MV-4-11 (cell line): Measurements from ENCODE around the gene H6PD.

ENCODE experiments used
- DNase-seq: peaks from one replicate; lab custom pipeline; 2025; lab: John Stamatoyannopoulos, UW

Gene H6PD

GRCh38 chr1:9278585-9279153, 44.1 kb downstream of the H6PD start:
- DNase-seq, result no peak

GRCh38 chr1:9279172-9279840, 44.7 kb downstream of the H6PD start:
- DNase-seq, result no peak

GRCh38 chr1:9280015-9280860, 45.7 kb downstream of the H6PD start:
- peak; percentile 37 for DNase-seq

DNA sequence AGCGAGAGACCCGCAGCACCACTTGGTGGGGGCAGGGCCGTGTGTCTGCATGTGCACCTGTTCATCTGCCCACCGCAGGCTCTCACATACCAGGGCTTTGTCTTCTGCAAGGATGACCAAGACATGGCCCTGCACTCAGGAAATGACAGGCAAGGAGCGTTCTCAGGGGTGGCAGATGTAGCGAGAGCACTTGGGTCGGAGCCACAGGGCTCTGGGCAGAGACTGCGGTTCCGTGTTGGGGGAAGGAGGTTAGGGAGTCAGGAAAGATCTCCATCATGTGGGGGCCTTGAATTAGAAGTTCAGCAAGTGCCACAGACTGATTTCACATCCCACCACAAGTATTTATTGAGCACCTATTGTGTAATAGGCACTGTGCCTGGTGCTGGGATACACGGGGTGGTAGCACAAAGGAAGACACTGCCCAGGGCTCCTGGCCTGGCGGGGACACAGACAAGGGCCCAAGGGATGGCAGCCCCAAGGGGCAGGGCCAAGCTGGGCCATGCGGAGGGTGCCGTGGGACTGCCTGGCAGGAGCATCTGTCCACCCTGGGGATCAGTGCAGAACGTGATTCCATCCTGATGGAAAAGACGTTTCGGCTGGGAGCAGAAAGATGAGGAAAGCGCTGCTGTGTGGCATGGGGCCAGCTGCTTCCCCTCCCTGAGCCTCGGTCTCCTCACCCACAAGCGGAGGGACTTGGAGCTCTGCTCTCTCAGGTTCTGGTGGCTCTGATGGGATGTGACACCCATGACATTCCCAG, 46.7 kb downstream of the H6PD start:
- peak; percentile 44 for DNase-seq

DNA sequence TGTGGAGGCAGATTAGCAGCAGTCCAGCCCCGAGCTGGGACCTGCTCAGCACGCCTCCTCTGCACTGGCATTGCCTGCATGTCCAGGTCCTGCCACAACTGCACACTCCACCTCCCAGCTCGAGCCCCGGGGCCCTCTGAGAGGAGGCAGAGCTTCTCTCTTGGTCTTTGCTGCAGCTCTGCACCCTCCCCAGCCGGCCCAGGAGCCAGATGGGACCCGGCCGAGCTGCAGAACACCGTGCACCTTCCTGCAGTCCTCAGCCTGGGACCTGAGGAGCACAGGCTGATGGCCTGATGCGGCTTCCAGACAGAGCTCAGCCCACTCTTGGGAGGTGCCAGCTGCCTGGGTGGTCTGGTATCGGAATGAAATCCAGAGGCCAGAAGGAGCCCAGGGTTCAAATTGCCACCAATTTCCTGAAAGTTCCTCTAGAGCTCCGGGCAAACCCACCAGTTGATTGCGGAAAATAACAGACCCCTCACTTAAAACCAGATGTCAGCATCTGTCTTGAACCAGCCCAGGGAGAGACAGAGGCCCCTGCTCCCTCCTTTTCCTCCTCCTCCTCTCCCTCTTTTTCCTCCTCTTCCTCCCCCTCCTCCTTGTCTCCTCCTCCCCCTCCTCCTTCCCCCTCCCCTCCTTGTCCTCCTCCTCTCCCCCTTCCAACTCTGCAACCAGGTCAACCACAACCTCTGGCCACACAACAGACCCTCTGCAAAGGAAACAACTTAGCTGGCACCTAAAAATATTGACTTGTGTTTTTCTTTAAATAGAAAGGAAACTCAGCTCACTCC, 47.5 kb downstream of the H6PD start:
- no peak for DNase-seq

DNA sequence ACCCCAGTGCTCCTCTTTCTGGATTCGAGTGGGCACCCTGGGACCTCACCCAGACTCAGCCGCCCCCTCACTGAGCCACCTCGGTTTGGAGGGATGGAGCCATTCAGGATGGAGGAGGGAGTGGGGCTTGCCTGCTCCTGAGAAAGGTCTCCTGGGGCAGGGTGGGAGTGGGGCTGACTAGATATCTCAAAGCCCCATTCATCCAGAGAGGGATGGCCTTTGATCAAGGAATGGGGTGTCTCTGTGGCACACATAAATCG, 48.1 kb downstream of the H6PD start:
- DNase-seq, result no peak

GRCh38 chr1:9284061-9284460, 49.5 kb downstream of the H6PD start:
- no peak for DNase-seq

DNA sequence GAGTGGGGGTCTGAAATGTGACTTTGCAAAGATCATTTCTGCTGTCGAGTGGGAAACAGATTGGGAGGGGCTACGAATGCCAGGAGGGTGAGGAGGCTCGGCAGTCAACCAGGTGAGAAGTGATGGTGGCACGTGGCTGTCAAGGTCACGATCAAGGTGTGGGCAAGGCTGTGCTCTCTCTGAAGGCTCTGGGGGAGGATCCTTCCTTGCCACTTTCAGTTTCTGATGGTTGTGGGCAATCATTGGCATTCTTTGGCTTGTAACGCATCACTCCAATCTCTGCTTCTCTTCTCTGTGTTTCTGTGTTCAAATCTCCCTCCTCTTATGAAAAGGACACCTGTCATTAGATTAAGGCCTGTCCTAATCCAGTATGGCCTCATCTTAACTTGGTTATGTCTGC, 52.0 kb downstream of the H6PD start:
- no peak for DNase-seq

- peak; percentile 54 for DNase-seq
These were observed 54.5 kb downstream of the H6PD start for GRCh38 chr1:9289090-9289534.

DNA sequence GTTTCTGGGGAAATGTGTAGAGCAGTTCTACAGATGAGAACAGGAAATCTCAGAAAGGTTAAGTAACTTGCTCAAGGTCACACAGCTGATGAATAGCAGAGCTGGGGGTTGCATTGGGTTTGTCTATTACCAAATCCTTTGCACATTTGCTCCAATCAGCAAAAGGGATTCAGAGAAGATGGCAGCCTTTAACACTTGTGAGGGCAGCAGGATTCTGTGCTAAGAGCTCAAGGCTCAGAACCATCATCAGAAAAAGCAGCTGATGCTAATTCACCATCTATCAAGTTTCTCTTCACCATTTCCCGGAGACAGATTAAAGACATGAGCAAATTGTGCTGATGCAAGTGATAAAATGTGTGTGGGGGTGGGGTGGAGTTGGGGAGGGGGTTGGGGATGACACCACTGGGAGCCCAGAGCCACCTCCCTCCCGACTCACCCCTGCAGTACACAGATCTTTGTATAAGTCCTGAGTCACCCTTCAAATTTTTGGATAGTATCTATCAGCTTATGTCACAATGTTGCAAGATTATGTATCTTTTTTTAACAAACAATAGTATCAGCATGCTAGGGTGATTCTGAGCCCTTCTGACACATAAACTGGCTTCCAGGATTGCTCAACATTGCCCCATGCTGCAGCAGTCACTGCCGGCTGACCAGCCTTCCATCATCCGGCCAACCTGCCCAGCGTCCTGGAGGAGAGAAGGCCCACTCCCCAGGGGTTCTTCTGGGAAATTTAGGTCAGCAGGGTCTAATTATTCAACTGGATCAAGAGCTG, 55.3 kb downstream of the H6PD start:
- DNase-seq, result peak; percentile 84

DNA sequence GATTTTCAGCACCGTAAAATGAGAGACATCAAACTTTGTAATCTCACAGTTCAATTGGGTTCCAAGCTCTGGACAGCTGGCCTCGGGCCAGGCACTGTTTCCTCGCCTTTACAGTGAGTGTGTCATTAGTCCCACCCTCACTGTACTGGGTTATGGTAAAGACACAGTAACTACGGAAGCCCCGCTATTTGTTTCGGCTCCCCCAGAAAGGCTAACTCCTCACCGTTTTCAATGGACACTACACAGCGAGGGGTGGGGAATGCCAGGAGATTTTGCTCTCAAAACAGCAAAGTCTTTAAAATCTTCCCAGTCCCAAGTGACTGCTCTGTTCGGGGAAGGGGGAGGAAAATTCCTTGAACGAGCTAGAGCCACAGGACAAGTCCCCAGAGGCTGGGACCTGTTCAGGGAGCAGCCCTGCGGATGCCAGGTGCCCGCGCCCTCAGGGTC, 57.4 kb downstream of the H6PD start:
- no peak for DNase-seq

- DNase-seq, result peak; percentile 45
These were observed 58.0 kb downstream of the H6PD start, which contains the start of gene SPSB1 for GRCh38 chr1:9292361-9293240. Gene SPSB1 (plus strand): TSS chr1:9292894. CDS start chr1:9355892, 62,998 bp downstream.

GRCh38 chr1:9293241-9293532, 58.6 kb downstream of the H6PD start:
- no peak for DNase-seq

- DNase-seq, result no peak
These were observed 59.2 kb downstream of the H6PD start for GRCh38 chr1:9293533-9294404.

DNA sequence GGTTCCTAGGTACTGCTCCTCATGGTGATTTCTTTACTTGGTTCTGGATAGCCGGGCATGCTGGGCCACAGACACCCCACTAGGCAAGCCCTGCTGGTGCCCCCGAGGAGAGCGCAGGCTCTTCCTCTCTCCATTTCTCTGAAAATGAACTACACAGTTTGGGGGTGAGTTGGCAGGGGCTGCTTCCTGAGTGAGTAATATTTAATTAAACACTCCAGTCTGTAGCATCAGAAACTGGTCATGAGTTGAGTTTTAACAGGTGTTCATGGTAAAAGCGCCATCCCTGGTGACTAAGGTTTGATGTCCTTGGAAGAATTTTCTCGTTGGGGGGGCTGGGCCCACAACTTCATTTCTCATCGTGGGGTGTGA, 59.8 kb downstream of the H6PD start:
- no peak for DNase-seq

GRCh38 chr1:9294910-9295636, 60.5 kb downstream of the H6PD start:
- DNase-seq, result peak; percentile 58

- DNase-seq, result no peak
These were observed 61.3 kb downstream of the H6PD start for GRCh38 chr1:9295884-9296283.

DNA sequence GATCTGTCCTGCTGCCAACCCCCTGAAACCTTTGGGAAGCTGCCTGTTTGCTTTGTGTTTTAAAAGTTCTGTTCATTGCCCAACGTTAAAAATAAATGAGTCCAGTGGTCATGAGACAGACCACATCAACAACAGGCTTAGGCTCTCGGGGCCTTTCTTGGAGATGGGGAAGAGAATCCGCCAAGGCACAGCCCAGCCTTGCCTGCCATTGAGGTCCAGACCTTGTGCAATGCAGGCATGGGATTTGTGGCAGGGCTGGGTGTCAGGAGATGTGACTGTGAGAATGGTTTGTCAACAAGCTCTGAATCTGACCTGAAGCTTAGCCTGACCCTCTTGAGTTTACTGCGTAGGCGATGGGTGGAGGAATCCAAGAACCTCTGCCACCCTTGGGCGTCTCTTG, 62.3 kb downstream of the H6PD start:
- peak; percentile 42 for DNase-seq
